ENCODE measurements around the gene NUP210L.
"Not testable (repeated sequence)": the region's sequence is repeated elsewhere in the genome, so short reads cannot be mapped to it uniquely, and the experiment has no call there.

DNA sequence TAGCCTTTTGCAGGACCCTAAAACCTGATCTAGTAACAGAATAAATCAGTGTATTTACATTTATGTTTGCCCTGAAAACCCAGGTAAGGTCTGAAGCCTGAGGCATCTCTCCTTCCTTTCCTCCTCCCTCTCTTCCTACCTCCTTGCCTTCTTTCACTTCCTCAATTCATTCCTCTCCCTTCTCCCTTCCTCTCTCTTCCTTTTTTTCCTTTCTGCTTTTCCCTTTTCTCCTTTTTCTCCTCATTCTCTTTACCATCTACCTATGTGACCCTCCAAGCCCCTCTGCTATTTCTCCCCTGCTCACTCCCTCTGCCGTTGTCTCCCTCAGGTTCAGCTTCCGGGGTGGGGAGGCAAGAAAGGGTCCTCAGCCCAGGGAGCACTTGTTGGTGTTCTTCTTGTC is 173.1 kb downstream of the NUP210L start:
- TF ChIP-seq, protein P1, sequence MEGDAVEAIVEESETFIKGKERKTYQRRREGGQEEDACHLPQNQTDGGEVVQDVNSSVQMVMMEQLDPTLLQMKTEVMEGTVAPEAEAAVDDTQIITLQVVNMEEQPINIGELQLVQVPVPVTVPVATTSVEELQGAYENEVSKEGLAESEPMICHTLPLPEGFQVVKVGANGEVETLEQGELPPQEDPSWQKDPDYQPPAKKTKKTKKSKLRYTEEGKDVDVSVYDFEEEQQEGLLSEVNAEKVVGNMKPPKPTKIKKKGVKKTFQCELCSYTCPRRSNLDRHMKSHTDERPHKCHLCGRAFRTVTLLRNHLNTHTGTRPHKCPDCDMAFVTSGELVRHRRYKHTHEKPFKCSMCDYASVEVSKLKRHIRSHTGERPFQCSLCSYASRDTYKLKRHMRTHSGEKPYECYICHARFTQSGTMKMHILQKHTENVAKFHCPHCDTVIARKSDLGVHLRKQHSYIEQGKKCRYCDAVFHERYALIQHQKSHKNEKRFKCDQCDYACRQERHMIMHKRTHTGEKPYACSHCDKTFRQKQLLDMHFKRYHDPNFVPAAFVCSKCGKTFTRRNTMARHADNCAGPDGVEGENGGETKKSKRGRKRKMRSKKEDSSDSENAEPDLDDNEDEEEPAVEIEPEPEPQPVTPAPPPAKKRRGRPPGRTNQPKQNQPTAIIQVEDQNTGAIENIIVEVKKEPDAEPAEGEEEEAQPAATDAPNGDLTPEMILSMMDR (IDR thresholded peaks at IDR 0.05): not testable (repeated sequence)
- not testable (repeated sequence) for TF ChIP-seq EP300, POLR2A (IDR thresholded peaks at IDR 0.05)
